HEK293T (cell line): ENCODE measurements around the gene DST.

Experiments used
- FOXK2 ChIP-seq: fragments of 450-650 bp; IDR thresholded peaks from 2 replicates; pipeline ENCODE4 v1.6.1; 2016; ENCODE audit warnings: mild to moderate bottlenecking
- FOXM1 ChIP-seq: fragments of 450-650 bp; IDR thresholded peaks from 2 replicates; pipeline ENCODE4 v1.6.1; 2017; ENCODE audit warnings: mild to moderate bottlenecking, borderline replicate concordance
- NFRKB ChIP-seq: fragments of 450-650 bp; IDR thresholded peaks from 2 replicates; pipeline ENCODE4 v1.6.1; 2016; ENCODE audit warnings: mild to moderate bottlenecking, moderate library complexity
- SP1 ChIP-seq: fragments of 450-650 bp; IDR thresholded peaks from 2 replicates; pipeline ENCODE4 v1.6.1; 2017
- TARDBP ChIP-seq: fragments of 450-650 bp; IDR thresholded peaks from 2 replicates; pipeline ENCODE4 v1.6.1; 2016
- ZNF384 ChIP-seq: fragments of 450-650 bp; IDR thresholded peaks from 2 replicates; pipeline ENCODE4 v1.6.1; 2016

- no peak for TF ChIP-seq TARDBP
- TF ChIP-seq ZNF384, result no peak
- no peak for TF ChIP-seq FOXK2
- TF ChIP-seq SP1, result no peak
- TF ChIP-seq FOXM1, result no peak
- TF ChIP-seq NFRKB, result no peak
These were observed 67.0 kb downstream of the DST start for GRCh38 chr6:56575736-56576135.
